ENCODE data around the gene YIF1A.
"Not testable (repeated sequence)": the region's sequence is repeated elsewhere in the genome, so short reads cannot be mapped to it uniquely, and the experiment has no call there.

YIF1A gene

GRCh38 chr11:66310803-66311440 lies 22.0 kb upstream of the YIF1A start:
- not testable (repeated sequence) for DNase-seq

GRCh38 chr11:66310324-66310723 lies 21.4 kb upstream of the YIF1A start:
- DNase-seq = no peak

GRCh38 chr11:66309475-66309874 lies 20.5 kb upstream of the YIF1A start:
- no peak for DNase-seq

- DNase-seq = no peak
Measured at GRCh38 chr11:66302656-66303055, 13.7 kb upstream of the YIF1A start.

GRCh38 chr11:66299186-66299585 lies 10.2 kb upstream of the YIF1A start:
- DNase-seq = no peak

GRCh38 chr11:66297610-66298009 lies 8.7 kb upstream of the YIF1A start:
- DNase-seq = no peak

- DNase-seq = no peak
Measured at GRCh38 chr11:66294626-66295620, 6.0 kb upstream of the YIF1A start.

GRCh38 chr11:66293777-66294625 lies 5.1 kb upstream of the YIF1A start:
- DNase-seq = no peak

GRCh38 chr11:66293352-66293751 lies 4.4 kb upstream of the YIF1A start:
- no peak for DNase-seq

- no peak for DNase-seq
Measured at GRCh38 chr11:66292543-66293332, 3.8 kb upstream of the YIF1A start.

GRCh38 chr11:66291706-66292542 lies 3.0 kb upstream of the YIF1A start, which contains the start of gene TMEM151A:
TSS of gene TMEM151A (plus strand) at chr11:66291894. CDS start at chr11:66292014, 120 bp downstream.
- DNase-seq = peak; percentile 21

- no peak for DNase-seq
Measured at GRCh38 chr11:66291303-66291705, 2.4 kb upstream of the YIF1A start.

- DNase-seq = no peak
Measured at GRCh38 chr11:66290330-66290621, 1.3 kb upstream of the YIF1A start.

GRCh38 chr11:66289548-66290329 lies 796 bp upstream of the YIF1A start:
- DNase-seq = peak; percentile 67

- no peak for DNase-seq
Measured at GRCh38 chr11:66287889-66288670, 863 bp downstream of the YIF1A start.

GRCh38 chr11:66287211-66287888 lies 1.6 kb downstream of the YIF1A start:
- DNase-seq = no peak

- DNase-seq = no peak
Measured at GRCh38 chr11:66286699-66287098, 2.2 kb downstream of the YIF1A start.

GRCh38 chr11:66285250-66285947 lies 3.5 kb downstream of the YIF1A start:
- DNase-seq = no peak

All from NCI-H1105 (cell line).